H1 (cell line): ENCODE data around the gene RAD51B. TPM values are rescaled to one million over a fixed set of nuclear protein-coding genes. Genes with fewer than 3 reads are reported as not detected.

ENCODE experiments used
- EP300 ChIP-seq, 2 experiments: IDR thresholded peaks; 1 replicate in 1 of 2; 2 replicates in 1 of 2; pipeline ENCODE4 v1.6.1; 2011 to 2012; ENCODE audit warnings: low read depth in 2 of 2, low read length in 2 of 2, mild to moderate bottlenecking in 2 of 2, borderline replicate concordance in 1 of 2, inconsistent platforms in 1 of 2, moderate library complexity in 1 of 2
- NANOG ChIP-seq: IDR thresholded peaks from 2 replicates; pipeline ENCODE4 v1.6.1; 2011; ENCODE audit warnings: low read length, low read depth, mild to moderate bottlenecking, inconsistent platforms; ENCODE audit not compliant: insufficient read depth, poor library complexity, severe bottlenecking
- polyA plus RNA-seq, 7 experiments: library from polyadenylated mRNA; depleted of rRNA in 3 of 7; stranded (reverse) in 5 of 7; unstranded in 2 of 7; fragments of >200 nt in 5 of 7; fragments of 200-250 nt in 2 of 7; gene quantifications; 1 replicate in 5 of 7; 2 replicates in 1 of 7; 4 replicates in 1 of 7; pipeline versions ENCODE4 v1.2.1 to v1.2.3, GENCODE V29; 2011 to 2013; ENCODE audit warnings: missing spikeins in 2 of 7, mixed read lengths in 2 of 7
- total RNA-seq: library from RNA; stranded (reverse); fragmentation: NEBNext Ultra II Directional; extraction: Animal tissue kit (Norgen Biotek cat#: 25700); gene quantifications from 2 replicates; pipeline ENCODE4 v1.2.1, GENCODE V29; 2021

The RAD51B gene
- total and polyA plus RNA-seq, 2 of the 8 experiments (the other 6 are each of a cell fraction or from before 2014, with no cell fraction given), result 3.9 to 14.9 TPM

- TF ChIP-seq EP300 (IDR thresholded peaks at IDR 0.05; ENCODE audit: borderline replicate concordance in 1 of 2, low read depth in 2 of 2, low read length in 2 of 2) (no peak), NANOG (no peak)
Measured at GRCh38 chr14:68401855-68402254, 582.3 kb downstream of the RAD51B start (continued).
